Retinal pigment epithelial cell (primary cell): ENCODE measurements around the gene CST6.
A peak's percentile ranks its signal among the peaks of the same experiment; 100 is the strongest.

Source experiments
- DNase-seq: peaks from one replicate; pipeline ENCODE4 v3.0.0-alpha.2; 2010; ENCODE audit warnings: low read depth
- H3K4me3 ChIP-seq: 2 replicates; pipeline ENCODE4 v1.5.1; 2011; ENCODE audit warnings: mild to moderate bottlenecking, low read length, control low read depth, moderate library complexity
- TF ChIP-seq, protein P1 (sequence below): conservative IDR thresholded peaks from 2 replicates; pipeline ENCODE4 v1.5.1; 2011; ENCODE audit warnings: low read depth, low read length, control low read depth, inconsistent platforms

Gene CST6

DNA sequence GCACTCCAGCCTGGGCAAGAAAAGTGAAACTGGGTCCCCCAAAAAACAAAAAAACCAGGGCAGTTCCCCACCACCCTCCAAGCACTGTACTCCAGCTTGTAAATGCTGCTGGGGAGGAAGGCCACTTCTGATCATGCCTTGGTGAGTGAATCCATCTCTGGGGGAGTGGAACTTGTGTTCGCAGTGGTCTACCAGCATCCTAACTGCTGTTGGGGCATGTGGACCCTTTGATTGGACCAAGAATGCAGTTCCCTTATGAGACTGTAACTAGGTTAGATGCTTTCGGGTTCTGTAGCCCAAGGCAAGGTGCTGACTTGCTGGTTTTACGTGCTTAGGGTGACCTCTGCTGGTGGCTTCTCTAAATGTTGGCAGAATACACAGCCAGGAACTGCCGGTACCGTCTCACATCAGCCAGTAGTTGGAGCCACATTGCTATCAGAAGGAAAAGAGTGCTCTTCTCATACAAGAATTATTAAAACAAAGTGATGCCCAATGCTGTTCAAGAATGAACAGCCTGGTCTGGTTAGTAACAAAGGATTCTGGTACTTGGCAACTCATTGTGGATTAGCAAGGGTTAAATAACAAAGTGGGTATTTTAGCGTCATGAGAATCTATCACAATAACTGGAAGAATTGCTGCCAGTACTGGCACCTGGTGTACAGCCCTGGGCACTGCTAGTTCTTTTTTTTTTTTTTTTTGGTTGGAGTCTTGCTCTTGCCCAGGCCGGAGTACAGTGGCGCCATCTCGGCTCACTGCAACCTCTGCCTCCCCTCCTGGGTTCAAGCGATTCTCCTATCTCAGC is 22.8 kb upstream of the CST6 start:
- peak; percentile 80 for DNase-seq
- H3K4me3 ChIP-seq = no peak overlapping the region
- TF ChIP-seq, protein P1, sequence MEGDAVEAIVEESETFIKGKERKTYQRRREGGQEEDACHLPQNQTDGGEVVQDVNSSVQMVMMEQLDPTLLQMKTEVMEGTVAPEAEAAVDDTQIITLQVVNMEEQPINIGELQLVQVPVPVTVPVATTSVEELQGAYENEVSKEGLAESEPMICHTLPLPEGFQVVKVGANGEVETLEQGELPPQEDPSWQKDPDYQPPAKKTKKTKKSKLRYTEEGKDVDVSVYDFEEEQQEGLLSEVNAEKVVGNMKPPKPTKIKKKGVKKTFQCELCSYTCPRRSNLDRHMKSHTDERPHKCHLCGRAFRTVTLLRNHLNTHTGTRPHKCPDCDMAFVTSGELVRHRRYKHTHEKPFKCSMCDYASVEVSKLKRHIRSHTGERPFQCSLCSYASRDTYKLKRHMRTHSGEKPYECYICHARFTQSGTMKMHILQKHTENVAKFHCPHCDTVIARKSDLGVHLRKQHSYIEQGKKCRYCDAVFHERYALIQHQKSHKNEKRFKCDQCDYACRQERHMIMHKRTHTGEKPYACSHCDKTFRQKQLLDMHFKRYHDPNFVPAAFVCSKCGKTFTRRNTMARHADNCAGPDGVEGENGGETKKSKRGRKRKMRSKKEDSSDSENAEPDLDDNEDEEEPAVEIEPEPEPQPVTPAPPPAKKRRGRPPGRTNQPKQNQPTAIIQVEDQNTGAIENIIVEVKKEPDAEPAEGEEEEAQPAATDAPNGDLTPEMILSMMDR = peak; percentile 90

DNA sequence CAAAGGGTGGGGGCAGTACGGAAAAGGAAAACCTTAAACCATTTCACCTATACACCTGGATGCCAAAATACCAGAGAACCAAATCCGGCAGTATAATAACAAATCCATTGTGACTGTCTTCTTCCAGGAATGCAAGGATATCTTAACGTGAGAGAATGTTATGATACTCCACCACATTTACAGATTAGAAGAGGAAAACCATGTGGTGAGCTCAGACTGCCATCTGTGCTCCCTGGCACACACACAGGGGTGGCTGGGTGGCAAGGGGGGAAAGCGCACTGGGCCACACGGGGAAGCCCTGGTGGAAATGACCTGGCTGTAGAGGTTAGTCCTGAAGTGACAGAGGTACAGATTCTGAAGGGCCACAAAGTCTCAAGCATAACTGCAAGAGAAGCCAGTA is 19.8 kb upstream of the CST6 start:
- H3K4me3 ChIP-seq = no peak overlapping the region
- TF ChIP-seq, protein P1 = no peak
- no peak for DNase-seq

DNA sequence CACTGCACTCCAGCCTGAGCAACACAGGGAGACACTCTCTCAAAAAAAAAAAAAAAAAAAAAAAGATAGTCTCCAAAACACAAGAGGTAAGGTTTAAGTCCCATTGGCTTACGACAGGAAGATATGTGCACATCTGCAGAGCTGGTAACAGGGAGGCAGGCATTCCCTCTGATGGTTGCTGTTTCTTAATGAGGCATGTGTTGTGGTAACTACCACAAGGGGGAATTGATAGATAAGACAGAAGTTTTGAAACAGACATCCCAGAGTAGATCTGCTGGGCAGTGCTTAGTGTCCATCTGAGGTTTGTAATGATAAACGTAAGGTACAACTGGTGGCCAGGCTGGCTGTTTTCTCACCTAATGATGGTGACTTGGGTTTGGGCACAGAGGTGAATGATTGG is 14.5 kb upstream of the CST6 start:
- no peak overlapping the region for H3K4me3 ChIP-seq
- no peak for DNase-seq
- TF ChIP-seq, protein P1 = no peak

DNA sequence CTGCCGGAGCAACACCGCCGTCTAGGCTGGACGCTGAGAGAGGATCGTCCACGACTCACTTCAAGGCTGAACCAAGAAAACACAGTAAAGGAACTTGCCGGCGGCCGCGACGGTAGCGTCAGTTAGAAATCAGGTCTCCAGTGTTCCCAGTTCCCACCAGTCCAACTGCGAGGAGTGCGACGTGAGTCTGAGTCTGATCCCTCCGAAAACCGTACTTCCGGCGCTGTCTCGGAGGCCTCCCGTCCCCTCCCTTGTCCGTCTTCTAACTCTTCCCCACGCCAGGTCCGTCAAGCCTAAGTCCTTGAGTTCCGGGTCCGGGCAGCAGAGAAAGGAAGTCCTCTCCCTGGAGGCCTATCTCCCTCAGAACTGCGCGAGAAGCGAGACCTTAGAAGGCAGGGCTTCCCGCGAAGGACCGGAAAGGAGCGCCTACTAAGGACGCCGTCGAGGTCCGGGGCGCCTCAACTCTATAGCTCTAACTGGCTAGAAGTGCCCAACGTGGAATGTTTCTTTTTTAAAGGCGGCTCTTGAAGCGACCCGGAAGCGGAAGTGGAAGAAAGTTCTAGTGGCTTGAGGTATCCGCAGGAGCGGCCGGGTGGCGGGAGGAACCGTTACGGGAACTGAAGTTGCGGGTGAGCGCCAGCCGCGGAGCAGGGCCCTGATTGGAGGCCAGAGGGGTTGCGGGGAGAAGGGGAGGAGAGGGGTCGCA is 9.7 kb upstream of the CST6 start, which contains the start of the genes BANF1 and EIF1AD:
BANF1 (plus strand) TSS at position 562 of the 706 bp plus-strand sequence. CDS start 748 bp downstream, outside the sequence.
EIF1AD (minus strand) TSS at position 216 of the 706 bp plus-strand sequence. CDS start 1,768 bp downstream, outside the sequence.
- H3K4me3 ChIP-seq = peak within 1 kb of the TSS; percentile 73
- TF ChIP-seq, protein P1 = no peak

DNA sequence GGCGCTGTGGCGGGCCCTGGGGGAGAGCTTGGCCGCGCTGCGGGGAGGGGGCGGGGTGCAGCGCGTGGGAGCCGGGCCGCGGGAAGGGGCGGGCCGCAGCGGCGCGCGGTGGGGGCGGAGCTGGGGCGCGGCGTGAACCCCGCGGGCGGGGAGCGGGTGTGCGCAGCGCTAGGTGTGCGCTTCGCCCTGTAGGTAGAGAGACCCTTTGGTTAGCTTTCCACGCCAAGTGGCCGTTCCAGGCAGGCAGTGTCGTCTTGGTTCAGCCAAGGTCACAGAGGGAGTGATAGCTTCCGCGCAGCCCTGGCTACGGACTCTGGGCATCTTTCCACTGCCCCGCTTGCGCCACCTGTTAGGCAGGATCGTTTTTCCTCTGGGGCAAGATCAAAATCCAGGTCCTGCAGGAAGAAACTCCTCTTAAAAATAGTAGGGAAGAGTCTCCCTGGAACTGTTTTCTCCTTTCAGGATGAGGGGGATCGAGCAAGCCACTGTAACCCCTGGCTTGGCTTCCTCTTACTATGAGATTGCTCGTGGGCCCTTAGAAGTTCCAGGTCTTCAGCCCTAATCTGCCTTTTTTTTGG is 9.1 kb upstream of the CST6 start:
- DNase-seq = no peak
- TF ChIP-seq, protein P1 = peak; percentile 36

More for the DNA sequence above, 9.7 kb upstream of the CST6 start, which contains the start of the genes BANF1 and EIF1AD:
- peak; percentile 93 for DNase-seq

DNA sequence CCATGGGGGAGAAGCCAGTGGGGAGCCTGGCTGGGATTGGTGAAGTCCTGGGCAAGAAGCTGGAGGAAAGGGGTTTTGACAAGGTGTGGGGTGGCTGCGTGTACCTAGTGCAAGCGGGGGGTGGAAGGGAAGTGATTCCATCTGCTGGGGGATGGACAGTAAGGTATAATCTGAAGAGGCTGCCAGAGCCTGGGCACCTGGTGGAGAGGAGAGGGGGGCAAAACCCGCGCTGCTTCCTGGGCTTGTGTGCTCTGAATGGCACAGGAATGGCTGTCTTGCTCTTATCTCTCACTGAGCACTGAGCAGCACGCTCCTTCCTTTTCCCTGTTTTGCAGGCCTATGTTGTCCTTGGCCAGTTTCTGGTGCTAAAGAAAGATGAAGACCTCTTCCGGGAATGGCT is 8.5 kb upstream of the CST6 start:
- DNase-seq = no peak
- TF ChIP-seq, protein P1 = no peak
- peak overlapping the region; percentile 73 for H3K4me3 ChIP-seq

More for the DNA sequence above, 9.1 kb upstream of the CST6 start:
- H3K4me3 ChIP-seq = peak overlapping the region; percentile 73
